Activated T-cell treated with anti-CD3 and anti-CD28 coated beads for 1 hour (primary cell): ENCODE data around the gene CILP.
"Not testable (repeated sequence)": the region's sequence is repeated elsewhere in the genome, so short reads cannot be mapped to it uniquely, and the experiment has no call there.

ENCODE experiments used
- DNase-seq: peaks from one replicate; pipeline ENCODE4 v3.0.0-alpha.2; 2020; ENCODE audit warnings: low read depth

CILP gene, protein sequence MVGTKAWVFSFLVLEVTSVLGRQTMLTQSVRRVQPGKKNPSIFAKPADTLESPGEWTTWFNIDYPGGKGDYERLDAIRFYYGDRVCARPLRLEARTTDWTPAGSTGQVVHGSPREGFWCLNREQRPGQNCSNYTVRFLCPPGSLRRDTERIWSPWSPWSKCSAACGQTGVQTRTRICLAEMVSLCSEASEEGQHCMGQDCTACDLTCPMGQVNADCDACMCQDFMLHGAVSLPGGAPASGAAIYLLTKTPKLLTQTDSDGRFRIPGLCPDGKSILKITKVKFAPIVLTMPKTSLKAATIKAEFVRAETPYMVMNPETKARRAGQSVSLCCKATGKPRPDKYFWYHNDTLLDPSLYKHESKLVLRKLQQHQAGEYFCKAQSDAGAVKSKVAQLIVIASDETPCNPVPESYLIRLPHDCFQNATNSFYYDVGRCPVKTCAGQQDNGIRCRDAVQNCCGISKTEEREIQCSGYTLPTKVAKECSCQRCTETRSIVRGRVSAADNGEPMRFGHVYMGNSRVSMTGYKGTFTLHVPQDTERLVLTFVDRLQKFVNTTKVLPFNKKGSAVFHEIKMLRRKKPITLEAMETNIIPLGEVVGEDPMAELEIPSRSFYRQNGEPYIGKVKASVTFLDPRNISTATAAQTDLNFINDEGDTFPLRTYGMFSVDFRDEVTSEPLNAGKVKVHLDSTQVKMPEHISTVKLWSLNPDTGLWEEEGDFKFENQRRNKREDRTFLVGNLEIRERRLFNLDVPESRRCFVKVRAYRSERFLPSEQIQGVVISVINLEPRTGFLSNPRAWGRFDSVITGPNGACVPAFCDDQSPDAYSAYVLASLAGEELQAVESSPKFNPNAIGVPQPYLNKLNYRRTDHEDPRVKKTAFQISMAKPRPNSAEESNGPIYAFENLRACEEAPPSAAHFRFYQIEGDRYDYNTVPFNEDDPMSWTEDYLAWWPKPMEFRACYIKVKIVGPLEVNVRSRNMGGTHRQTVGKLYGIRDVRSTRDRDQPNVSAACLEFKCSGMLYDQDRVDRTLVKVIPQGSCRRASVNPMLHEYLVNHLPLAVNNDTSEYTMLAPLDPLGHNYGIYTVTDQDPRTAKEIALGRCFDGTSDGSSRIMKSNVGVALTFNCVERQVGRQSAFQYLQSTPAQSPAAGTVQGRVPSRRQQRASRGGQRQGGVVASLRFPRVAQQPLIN

DNA sequence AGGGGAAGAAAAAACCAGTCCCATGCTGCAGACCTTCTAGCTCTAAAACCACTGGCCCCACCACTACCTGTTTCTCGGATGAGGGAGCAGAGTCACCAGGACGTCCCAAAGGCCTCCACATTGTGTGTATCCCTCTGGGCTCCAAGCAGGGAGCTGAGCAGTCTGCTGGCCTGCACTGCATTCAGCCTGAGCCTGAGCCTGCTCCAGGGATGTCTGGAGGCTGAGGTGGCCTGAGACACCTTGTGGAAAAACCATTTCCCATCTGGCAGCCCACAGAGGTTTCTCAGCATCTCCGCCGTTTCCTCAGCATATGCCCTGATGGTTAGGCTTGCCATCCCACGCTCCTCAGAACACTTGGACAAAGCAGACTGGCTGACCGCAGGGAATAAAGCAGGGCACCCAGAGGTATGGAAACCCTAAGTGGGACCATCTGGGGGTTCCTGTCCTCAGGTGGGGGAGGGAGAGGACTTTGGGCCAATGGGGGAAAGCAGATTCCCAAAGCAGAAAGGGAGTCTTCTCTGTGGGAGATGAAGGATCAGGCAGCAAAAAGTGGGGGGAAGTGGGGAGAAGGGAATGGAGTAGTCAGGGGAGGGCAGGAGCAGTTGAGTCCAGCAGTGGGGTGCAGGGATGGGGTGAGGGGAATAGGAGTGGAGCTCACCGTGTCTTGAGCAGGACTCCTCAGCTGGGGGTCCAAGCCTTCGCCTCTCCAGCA, at the start of gene CILP:
Gene CILP (minus strand): TSS at position 704 of the 712 bp plus-strand sequence. CDS start 1,718 bp downstream, outside the sequence.
- no peak for DNase-seq

DNA sequence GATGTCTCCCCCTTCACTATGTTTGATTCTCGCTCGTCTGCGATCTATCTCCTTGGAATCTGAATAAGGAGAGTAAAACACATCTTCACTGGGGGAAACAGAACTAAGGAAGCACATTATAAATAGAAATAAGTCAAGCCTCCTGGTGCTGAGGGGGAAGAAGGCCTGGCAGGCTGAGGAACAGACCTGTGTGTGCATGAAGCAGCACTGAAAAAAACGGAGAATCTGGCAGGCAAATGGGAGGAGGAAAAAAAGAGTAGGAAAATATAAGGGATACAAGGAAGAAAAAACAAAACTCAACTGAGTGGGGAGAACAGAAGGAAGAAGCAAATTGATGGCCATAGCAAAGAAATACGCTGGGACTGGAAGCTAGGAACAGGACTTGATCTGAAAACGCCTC, 49.7 kb upstream of the CILP start:
- no peak for DNase-seq

DNA sequence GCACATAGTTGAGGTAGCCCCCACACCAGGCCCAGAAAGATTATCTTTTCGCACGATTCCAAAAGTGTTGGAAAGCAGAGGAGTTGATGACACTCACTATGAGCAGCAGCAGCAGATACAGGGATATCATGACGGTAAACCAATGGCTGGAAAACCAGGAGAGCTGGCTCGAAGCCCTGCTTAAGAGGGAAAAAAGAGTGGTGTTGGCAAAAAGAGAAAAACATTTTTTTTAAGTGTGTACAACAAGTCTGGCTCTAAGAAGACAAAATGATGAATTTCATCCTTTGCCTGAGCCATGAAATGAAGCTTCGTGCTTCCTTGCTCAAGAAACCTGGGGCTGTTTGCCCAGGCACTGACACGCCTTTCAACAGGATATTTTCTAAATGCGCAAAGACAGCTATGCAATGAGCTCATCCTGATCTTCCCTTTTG, 48.1 kb upstream of the CILP start:
- no peak for DNase-seq

DNA sequence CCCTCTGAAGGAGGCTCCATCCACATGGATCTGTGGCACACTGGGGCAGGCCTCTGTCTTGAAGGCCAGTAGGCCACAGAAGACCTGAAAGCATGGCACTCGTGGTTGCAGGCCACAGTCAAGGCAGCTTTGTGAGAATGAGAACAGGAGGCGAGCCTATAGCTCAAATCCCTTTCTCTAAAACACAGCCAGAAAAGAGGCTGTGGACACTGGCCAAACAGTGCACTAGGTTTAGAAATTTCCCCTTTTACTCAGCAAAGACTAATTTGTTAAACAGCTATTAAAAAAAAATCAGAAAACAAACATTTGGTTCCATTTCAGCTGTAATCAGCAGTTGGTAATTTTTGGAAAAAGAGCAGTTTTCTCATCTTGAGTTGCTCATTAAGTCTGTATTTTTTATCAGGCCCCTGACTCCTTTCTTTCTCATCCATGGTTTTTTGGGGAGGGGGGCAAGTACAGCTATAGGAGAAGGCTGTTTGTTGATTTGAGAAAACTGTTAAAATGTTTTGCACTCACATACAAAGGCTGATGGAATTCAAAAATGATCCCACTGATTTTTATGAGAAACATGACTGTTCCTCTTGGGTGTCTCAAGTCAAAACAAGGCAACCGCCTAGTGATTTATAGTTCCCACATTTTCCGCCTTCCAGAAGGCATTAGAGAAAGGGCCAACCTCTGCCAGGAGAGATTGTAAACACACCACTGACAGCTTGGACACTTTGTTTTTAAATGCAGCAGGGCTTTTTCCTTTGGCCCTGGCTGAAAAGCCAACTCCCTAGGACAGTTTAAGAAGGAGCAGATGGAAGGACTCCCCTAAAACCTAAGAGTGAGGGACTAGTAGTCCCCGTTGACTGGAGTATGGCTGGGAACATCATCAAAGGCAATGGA, 47.3 kb upstream of the CILP start:
- DNase-seq = no peak

DNA sequence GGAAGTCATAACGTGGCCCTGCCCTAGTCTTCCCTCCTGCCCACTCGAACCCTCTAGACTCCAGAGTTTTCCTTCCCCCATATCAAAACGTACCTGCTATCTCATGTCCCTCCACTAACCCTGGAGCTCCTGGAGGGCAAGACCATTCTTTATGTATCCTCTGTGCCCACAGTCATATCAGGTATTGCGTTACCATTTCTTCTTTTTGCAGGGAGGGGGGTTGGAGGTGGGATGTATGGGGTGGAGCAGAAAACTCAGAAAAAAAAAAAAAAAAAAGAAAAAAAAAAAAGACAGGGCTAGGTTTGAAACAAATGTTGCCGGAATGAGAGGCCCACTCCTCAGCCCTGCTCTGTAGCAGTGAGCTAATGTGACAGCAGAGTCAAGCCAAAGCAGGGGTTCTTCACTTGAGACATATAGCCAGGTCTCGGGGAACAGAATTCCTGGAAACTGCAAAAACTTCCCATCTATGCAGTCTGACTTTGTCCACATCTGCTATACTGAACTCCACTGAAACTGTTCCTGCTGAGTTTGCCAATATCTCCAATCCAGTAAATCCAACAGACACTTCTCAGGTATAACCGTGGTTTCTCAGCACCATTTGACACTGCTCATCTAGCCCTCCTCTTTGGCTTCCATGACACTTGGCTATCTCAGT, 44.3 kb upstream of the CILP start:
- DNase-seq = no peak

DNA sequence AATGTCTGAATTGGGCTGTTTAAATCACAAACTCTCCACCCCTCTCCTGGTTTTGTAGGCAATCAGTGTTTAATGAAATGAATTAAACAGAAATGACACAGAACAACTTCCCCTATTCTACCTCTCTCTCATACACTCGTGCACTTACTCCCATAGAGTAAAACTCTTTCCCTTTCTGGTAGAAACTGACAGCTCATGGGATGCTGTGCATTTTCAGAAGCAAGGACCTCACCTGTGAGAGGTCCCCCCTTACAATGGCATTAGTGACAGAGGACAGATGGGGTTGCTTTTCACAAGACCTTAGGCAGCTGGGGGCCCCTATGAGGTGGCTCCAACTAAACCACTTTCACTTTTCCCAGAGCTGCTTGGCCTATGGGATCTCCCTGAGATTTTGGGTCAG, 43.5 kb upstream of the CILP start:
- no peak for DNase-seq

DNA sequence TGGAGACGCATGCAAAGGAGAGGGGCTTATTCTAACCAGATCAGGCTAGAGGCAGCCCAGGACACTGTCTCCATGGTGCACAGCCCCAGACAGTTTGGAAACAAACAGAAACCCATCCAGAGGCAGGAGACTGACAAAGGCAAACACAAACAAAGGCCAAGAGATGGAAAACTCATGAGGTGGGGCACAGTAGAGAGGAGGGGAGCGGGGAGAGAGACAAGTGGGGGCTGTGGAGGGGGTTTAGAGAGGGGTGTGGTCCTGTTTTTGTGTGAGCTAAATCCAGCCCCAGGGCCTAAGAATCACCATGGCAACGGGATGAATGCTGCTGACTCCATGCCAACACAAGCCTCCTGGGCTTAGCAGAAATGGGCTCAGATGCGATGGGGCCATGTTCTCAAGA, 43.1 kb upstream of the CILP start:
- DNase-seq = no peak

DNA sequence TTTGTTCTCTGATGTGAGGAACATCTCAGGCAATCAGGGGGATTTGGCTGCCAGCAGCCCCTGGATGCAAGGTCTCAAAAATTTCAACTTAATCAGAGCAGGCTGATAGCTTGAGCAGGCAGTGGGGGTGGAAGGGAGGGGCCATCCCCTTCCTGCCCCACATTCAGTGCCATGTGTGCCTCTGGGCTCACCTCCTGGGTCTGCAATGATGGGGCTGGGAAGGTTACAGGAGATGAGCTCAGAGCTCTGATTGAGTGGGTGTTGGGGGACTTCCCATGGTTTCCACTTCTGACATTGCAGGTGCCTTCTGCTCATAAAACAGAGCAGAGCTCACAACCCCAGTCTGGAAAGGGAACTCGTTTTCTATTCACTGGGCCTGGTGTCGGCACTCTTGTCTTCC, 38.4 kb upstream of the CILP start:
- DNase-seq = no peak

DNA sequence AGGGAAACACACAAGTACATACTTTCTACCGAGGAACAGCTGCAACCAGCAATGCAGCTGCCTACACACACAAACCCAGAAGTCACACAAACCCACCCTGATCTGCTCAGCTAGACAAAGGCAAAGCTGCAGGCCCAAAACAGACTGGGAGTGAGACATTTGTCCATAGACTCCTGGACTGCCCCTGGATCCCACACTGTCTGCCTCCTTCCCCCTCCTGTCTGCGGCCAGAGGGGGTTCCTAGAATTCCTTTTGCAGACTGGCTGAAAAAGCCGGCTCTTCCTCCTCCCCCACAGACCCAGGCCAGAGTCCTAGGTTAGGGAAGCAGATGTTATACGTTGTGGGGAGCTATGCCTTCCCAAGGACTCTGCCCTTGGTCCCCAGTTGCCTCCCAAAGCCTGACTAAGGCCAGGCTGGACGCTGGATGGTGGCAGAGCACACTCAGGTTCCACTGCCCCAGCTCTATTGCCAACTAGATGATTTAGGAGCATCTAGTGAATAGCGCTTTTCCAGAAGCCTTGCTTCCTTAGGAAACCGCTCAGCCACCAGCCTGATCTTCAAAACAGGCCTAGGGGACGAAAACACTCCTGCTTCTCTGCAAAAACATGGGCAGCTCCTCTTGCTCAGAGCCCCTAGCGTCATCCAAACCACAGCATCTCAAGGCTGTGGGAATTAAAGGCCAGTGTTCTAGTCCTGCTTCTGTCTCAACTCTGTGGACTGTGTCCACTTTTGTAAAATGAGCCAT, 37.4 kb upstream of the CILP start:
- no peak for DNase-seq

DNA sequence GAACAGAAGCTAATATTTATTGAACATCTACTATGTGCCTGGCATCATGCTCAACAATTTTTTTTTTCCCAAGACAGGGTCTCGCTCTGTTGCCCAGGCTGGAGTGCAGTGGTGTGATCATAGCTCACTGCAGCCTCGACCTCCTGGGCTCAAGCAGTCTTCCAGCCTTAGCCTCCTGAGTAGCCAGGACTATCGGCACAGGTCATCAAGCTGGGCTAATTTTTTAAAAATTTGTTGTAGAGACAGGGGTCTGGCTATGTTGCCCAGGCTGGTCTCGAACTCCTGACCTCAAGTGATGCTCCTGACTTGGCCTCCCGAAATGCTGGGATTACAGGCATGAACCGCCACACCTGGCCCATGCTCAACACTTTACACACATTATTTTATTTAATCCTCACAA, 35.7 kb upstream of the CILP start:
- DNase-seq = no peak

DNA sequence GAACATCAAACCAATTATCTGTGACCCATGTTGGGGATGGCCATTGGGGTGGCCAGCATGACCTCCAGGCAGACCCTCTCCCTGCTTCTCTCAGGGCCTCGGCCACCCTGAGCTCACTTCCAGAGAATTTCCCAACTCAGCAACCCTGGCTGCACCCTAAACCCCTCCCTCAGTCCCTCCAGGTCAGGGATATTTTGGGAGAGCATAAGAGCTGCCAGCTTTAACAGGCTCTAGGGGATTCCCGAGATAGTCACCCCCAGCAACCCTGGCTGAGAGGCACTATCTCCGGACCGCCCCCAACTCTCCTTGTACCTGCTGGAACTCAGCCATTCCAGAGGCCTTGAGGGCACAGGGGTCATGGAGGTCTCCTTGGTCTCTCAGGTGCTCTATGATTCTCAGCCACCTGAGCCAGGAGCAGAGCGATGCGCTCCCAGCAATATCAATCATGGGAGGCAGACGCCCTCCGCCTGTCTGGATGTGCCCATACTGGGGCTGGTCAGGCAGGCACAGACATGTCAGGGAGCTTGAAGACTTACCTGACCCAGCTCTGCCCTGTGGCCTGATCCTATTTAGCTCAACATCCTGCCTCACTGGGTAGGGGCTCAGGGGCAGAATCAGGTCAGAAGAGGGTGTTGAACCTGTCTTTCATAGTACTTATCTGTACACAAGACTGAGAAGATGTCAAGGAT, 34.9 kb upstream of the CILP start:
- DNase-seq = no peak

DNA sequence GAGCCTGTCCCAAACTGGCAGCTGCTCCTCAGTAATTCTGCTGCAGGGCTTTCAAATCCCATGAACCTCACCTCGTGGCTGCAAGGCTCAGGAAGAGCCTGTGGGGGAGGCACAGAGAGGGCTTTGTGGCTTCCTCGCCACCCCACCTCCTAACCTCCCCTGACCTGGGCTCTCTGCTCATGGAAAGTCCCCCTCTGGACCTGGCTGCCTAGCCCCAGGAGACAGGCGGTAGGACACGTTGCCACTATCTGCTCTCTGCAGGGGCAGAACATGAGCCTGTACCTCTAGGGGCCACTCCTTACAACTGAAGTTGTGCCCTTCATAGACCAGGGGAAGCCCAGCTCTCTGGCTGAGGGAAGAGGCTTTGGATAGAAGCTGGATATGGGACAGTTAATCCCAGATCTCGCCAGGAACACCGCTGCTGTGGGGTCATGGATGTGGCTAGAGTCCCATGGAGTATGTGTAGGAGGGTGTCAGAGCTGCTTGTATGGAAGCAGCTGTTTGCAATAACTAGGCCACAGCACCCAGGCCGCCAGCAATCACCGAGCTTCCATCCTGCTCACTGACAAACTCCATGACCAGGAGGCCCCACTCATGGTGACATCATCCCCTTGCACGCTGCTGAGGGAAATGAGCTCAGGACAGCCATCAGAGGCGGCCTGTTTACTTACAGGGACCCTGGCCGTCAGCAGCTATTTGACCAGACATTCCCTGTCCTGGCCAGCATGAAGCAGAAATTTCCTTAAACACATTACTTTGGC, 34.0 kb upstream of the CILP start:
- no peak for DNase-seq

DNA sequence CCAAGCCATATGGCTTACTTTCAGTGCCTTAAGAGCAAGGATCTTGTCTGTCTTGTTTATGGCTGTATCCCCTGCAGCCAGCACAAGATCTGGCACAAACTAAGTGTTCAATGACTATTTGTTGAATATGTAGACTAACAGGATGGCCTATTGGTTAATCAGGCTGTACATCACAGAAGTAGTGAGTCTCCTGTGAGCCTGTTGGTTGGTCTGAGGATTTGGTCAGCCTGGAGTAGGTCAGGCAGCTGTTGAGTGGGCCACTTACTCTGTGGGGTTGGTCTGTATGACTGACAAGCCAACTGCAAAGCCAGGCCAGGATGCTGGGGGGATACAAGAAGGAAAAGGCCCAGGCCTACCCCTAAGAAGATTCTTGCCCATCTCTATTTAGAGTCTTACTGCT, 33.4 kb upstream of the CILP start:
- DNase-seq = no peak

DNA sequence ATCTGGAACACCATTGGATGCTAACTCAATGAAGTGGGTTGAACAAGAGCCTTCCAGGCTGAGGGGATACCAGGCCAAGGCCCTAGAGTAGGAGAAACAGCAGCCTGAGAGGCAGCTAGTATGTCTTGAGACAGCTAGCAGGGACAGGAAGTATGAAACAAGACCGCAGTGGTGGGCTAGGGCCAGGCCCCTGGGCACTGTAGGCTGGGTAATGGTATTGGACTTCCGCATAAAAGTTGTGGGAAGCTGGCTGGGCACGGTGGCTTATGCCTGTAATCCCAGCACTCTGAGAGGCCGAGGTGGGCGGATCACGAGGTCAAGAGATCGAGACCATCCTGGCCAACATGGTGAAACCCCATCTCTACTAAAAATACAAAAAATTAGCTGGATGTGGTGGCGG, 25.2 kb upstream of the CILP start:
- DNase-seq = not testable (repeated sequence)

DNA sequence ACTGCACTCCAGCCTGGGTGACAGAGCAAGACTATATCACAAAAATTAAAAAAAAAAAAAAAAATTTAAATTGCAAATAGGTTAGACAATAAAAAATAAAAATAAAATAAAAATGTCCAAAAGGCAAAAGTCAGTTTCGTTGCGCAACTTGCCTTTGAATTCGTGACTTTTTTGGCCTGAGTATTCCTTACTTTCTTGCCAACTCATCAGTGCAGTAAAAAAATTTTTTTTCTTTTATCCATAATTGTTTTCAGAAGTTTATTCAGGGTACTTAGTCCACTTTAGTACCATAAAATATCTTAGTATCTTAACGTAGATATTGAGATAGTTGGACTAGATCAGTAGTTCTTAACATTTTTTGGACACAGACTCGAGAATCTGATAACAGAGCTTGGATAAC, 22.4 kb upstream of the CILP start:
- no peak for DNase-seq

DNA sequence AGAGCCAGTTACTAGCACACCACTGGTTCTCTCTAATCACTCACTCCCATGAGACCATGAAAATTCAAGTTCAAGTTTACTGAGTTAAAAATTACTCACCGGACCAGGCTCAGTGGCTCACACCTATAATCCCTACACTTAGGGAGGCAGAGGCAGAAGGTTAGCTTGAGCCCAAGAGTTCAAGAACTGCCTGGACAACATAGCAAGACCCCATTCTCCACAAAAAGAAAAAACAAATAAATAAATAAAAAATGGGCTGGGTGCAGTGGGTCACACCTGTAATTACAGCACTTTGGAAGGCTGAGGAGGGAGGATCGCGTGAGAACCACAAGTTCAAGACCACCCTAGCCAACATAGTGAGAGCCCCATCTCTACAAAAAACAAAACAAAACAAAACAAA, 21.2 kb upstream of the CILP start:
- DNase-seq = no peak

DNA sequence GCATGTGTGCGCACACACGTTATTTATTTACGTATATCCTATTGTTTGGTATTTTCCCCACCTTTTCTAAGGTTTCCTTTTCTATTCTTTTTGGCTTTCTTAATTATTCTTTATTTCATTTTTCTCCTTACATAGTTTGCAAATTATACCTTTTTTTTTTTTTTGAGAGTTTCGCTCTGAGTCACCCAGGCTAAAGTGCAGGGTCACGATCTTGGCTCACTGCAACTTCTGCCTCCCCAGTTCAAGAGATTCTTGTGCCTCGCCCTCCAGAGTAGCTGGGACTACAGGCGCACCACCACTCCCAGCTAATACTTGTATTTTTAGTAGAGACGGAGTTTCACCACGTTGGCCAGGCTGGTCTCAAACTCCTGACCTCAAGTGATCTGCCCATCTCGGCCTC, 20.0 kb upstream of the CILP start:
- no peak for DNase-seq

DNA sequence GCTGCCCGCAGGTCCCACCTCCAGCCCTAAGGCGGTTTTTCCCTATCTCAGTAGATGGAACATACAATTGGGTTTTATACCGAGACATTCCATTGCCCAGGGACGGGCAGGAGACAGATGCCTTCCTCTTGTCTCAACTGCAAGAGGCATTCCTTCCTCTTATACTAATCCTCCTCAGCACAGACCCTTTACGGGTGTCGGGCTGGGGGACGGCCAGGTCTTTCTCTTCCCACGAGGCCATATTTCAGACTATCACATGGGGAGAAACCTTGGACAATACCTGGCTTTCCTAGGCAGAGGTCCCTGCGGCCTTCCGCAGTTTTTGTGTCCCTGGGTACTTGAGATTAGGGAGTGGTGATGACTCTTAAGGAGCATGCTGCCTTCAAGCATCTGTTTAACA, 15.6 kb upstream of the CILP start:
- DNase-seq = not testable (repeated sequence)
